WTC11 (cell line): ENCODE data around the gene ORM1. TPM values are rescaled to one million over a fixed set of nuclear protein-coding genes. Genes with fewer than 3 reads are reported as not detected.

ENCODE experiments used
- ATAC-seq: fragments of 200-7000 bp; cut with Tn5 transposase; 2 replicates; pipeline ENCODE4 v1.10.0; 2021; ENCODE audit warnings: mild to moderate bottlenecking, moderate library complexity
- CTCF ChIA-PET: fragments of 300-600 bp; sonication (Branson Sonifier 250); formaldehyde crosslinking; loops from one replicate; lab custom pipeline; 2021; ENCODE audit warnings: antibody characterized with exemption; lab: Charles Lee
- POLR2A ChIA-PET: fragments of 350-600 bp; sonication (Branson Sonifier 250); formaldehyde crosslinking; loops from one replicate; lab custom pipeline; 2021; ENCODE audit warnings: antibody characterized with exemption; lab: Charles Lee
- DNase-seq: peaks from one replicate; pipeline ENCODE4 v3.0.0; 2021; ENCODE audit warnings: low spot score
- H3K27ac Mint-ChIP-seq: 2 replicates; pipeline ENCODE4 v1.8.0; 2021; ENCODE audit warnings: mixed read lengths
- H3K27me3 Mint-ChIP-seq: 2 replicates; pipeline ENCODE4 v1.8.0; 2021; ENCODE audit warnings: low read depth, mild to moderate bottlenecking, moderate library complexity, mixed read lengths
- H3K36me3 Mint-ChIP-seq: 2 replicates; pipeline ENCODE4 v1.8.0; 2021; ENCODE audit warnings: mixed read lengths
- H3K4me1 Mint-ChIP-seq: 2 replicates; pipeline ENCODE4 v1.8.0; 2022; ENCODE audit warnings: mixed read lengths
- H3K4me3 Mint-ChIP-seq: 2 replicates; pipeline ENCODE4 v1.8.0; 2021; ENCODE audit warnings: mild to moderate bottlenecking, moderate library complexity, mixed read lengths
- H3K9me3 Mint-ChIP-seq: 2 replicates; pipeline ENCODE4 v1.8.0; 2021; ENCODE audit warnings: mixed read lengths
- CBFB ChIP-seq: sonication (generic); formaldehyde crosslinking; IDR thresholded peaks from 2 replicates; pipeline ENCODE4 v1.8.1; 2022; ENCODE audit warnings: mild to moderate bottlenecking, low read depth, missing genetic modification reagents
- ELF4 ChIP-seq: sonication (generic); formaldehyde crosslinking; IDR thresholded peaks from 2 replicates; pipeline ENCODE4 v1.8.1; 2022; ENCODE audit warnings: low read depth, mild to moderate bottlenecking, moderate library complexity, missing genetic modification reagents
- ESRRA ChIP-seq: sonication (generic); formaldehyde crosslinking; IDR thresholded peaks from 2 replicates; pipeline ENCODE4 v1.8.1; 2022; ENCODE audit warnings: mild to moderate bottlenecking, missing genetic modification reagents, borderline replicate concordance
- FOXK1 ChIP-seq: sonication (generic); formaldehyde crosslinking; IDR thresholded peaks from 2 replicates; pipeline ENCODE4 v1.8.0; 2022; ENCODE audit warnings: mild to moderate bottlenecking, moderate library complexity, missing genetic modification reagents
- SMAD4 ChIP-seq: sonication (generic); formaldehyde crosslinking; IDR thresholded peaks from 2 replicates; pipeline ENCODE4 v1.8.0; 2022; ENCODE audit warnings: mild to moderate bottlenecking, missing genetic modification reagents
- TP53 ChIP-seq: sonication (generic); formaldehyde crosslinking; IDR thresholded peaks from 2 replicates; pipeline ENCODE4 v1.8.1; 2023; ENCODE audit warnings: mild to moderate bottlenecking, missing genetic modification reagents
- ZNF138 ChIP-seq: sonication (generic); formaldehyde crosslinking; conservative IDR thresholded peaks from 2 replicates; pipeline ENCODE4 v1.8.1; 2022; ENCODE audit warnings: mild to moderate bottlenecking, moderate library complexity, missing genetic modification reagents
- ZNF317 ChIP-seq: sonication (generic); formaldehyde crosslinking; IDR thresholded peaks from 2 replicates; pipeline ENCODE4 v1.8.1; 2023; ENCODE audit warnings: low read depth, mild to moderate bottlenecking, moderate library complexity, missing genetic modification reagents, borderline replicate concordance
- ZNF423 ChIP-seq: fragments of 250-450 bp; sonication (Bioruptor Pico); IDR thresholded peaks from 2 replicates; pipeline ENCODE4 v2.1.2; 2022; ENCODE audit warnings: mild to moderate bottlenecking, moderate library complexity
- total RNA-seq: library from RNA; stranded (reverse); gene quantifications from 3 replicates; pipeline ENCODE4 v1.2.3, GENCODE V29; 2021
- TF ChIP-seq, protein P1 (sequence below): sonication (generic); formaldehyde crosslinking; IDR thresholded peaks from 2 replicates; pipeline ENCODE4 v1.8.0; 2022; ENCODE audit warnings: mild to moderate bottlenecking, missing genetic modification reagents
- TF ChIP-seq, protein P2 (sequence below): fragments of 250-450 bp; sonication (Bioruptor Pico); IDR thresholded peaks from 2 replicates; pipeline ENCODE4 v2.1.2; 2022; ENCODE audit warnings: mild to moderate bottlenecking, moderate library complexity
- TF ChIP-seq, protein P3 (sequence below): sonication (generic); formaldehyde crosslinking; conservative IDR thresholded peaks from 2 replicates; pipeline ENCODE4 v1.8.1; 2022; ENCODE audit warnings: mild to moderate bottlenecking, missing genetic modification reagents
- TF ChIP-seq, protein P4 (sequence below): sonication (generic); formaldehyde crosslinking; conservative IDR thresholded peaks from 2 replicates; pipeline ENCODE4 v1.8.1; 2023; ENCODE audit warnings: mild to moderate bottlenecking, low read depth, missing genetic modification reagents, moderate library complexity
- TF ChIP-seq, protein P5 (sequence below): sonication (generic); formaldehyde crosslinking; IDR thresholded peaks from 2 replicates; pipeline ENCODE4 v1.8.0; 2023; ENCODE audit warnings: missing genetic modification reagents
- TF ChIP-seq, protein P6 (sequence below): sonication (generic); formaldehyde crosslinking; IDR thresholded peaks from 2 replicates; pipeline ENCODE4 v1.8.1; 2022; ENCODE audit warnings: low read depth, mild to moderate bottlenecking, moderate library complexity, missing genetic modification reagents, borderline replicate concordance
- TF ChIP-seq, protein P7 (sequence below): sonication (generic); formaldehyde crosslinking; IDR thresholded peaks from 2 replicates; pipeline ENCODE4 v1.8.0; 2023; ENCODE audit warnings: missing genetic modification reagents, mild to moderate bottlenecking, borderline replicate concordance

Gene ORM1
- total RNA-seq, 1 experiment from 2014 or later: 3.9 TPM

DNA sequence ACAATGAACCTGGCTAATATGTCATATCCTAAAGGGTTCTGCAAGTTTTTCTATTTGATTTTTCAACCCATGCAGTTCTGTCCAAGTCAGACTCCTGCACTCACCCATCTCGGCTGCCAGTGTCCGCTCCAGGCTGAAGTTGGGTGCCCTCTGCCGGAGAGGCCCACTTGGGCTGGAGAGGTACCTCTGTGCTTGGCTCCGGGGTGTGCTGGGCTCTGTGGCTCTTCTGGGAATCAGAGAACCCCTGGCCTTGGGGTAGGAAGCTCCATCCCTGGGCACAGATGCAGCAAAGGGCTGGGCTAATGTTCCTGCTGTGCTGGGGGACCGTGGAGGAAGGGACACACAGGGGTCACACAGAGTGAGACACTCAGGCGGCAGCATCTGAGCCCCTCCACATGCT lies 32.9 kb downstream of the ORM1 start:
- CTCF ChIA-PET: no interaction called here
- Mint-ChIP-seq H3K27me3 (no peaks in the 10 kb centered on the region), H3K9me3 (no peaks in the 10 kb centered on the region), H3K36me3 (peaks cover 36% of the 10 kb centered on the region), H3K4me1 (no peaks in the 10 kb centered on the region)
- DNase-seq: no peak
- TF ChIP-seq, protein P1, sequence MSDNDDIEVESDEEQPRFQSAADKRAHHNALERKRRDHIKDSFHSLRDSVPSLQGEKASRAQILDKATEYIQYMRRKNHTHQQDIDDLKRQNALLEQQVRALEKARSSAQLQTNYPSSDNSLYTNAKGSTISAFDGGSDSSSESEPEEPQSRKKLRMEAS (CRISPR knock-in tag): no peak
- TF ChIP-seq ZNF138 (CRISPR knock-in tag) (no peak), TP53 (CRISPR knock-in tag) (no peak), ELF4 (CRISPR knock-in tag) (no peak), ZNF423 (CRISPR knock-in tag) (no peak), SMAD4 (CRISPR knock-in tag) (no peak), ESRRA (CRISPR knock-in tag) (no peak), ZNF317 (CRISPR knock-in tag) (no peak), CBFB (CRISPR knock-in tag) (no peak), FOXK1 (CRISPR knock-in tag) (no peak)
- TF ChIP-seq, protein P2, sequence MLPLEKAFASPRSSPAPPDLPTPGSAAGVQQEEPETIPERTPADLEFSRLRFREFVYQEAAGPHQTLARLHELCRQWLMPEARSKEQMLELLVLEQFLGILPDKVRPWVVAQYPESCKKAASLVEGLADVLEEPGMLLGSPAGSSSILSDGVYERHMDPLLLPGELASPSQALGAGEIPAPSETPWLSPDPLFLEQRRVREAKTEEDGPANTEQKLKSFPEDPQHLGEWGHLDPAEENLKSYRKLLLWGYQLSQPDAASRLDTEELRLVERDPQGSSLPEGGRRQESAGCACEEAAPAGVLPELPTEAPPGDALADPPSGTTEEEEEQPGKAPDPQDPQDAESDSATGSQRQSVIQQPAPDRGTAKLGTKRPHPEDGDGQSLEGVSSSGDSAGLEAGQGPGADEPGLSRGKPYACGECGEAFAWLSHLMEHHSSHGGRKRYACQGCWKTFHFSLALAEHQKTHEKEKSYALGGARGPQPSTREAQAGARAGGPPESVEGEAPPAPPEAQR (CRISPR knock-in tag): no peak
- TF ChIP-seq, protein P3, sequence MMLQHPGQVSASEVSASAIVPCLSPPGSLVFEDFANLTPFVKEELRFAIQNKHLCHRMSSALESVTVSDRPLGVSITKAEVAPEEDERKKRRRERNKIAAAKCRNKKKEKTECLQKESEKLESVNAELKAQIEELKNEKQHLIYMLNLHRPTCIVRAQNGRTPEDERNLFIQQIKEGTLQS: no peak
- TF ChIP-seq, protein P4, sequence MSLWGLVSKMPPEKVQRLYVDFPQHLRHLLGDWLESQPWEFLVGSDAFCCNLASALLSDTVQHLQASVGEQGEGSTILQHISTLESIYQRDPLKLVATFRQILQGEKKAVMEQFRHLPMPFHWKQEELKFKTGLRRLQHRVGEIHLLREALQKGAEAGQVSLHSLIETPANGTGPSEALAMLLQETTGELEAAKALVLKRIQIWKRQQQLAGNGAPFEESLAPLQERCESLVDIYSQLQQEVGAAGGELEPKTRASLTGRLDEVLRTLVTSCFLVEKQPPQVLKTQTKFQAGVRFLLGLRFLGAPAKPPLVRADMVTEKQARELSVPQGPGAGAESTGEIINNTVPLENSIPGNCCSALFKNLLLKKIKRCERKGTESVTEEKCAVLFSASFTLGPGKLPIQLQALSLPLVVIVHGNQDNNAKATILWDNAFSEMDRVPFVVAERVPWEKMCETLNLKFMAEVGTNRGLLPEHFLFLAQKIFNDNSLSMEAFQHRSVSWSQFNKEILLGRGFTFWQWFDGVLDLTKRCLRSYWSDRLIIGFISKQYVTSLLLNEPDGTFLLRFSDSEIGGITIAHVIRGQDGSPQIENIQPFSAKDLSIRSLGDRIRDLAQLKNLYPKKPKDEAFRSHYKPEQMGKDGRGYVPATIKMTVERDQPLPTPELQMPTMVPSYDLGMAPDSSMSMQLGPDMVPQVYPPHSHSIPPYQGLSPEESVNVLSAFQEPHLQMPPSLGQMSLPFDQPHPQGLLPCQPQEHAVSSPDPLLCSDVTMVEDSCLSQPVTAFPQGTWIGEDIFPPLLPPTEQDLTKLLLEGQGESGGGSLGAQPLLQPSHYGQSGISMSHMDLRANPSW: no peak
- TF ChIP-seq, protein P5, sequence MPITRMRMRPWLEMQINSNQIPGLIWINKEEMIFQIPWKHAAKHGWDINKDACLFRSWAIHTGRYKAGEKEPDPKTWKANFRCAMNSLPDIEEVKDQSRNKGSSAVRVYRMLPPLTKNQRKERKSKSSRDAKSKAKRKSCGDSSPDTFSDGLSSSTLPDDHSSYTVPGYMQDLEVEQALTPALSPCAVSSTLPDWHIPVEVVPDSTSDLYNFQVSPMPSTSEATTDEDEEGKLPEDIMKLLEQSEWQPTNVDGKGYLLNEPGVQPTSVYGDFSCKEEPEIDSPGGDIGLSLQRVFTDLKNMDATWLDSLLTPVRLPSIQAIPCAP (CRISPR knock-in tag): no peak
- TF ChIP-seq, protein P6, sequence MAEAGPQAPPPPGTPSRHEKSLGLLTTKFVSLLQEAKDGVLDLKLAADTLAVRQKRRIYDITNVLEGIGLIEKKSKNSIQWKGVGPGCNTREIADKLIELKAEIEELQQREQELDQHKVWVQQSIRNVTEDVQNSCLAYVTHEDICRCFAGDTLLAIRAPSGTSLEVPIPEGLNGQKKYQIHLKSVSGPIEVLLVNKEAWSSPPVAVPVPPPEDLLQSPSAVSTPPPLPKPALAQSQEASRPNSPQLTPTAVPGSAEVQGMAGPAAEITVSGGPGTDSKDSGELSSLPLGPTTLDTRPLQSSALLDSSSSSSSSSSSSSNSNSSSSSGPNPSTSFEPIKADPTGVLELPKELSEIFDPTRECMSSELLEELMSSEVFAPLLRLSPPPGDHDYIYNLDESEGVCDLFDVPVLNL (CRISPR knock-in tag): no peak
- TF ChIP-seq, protein P7, sequence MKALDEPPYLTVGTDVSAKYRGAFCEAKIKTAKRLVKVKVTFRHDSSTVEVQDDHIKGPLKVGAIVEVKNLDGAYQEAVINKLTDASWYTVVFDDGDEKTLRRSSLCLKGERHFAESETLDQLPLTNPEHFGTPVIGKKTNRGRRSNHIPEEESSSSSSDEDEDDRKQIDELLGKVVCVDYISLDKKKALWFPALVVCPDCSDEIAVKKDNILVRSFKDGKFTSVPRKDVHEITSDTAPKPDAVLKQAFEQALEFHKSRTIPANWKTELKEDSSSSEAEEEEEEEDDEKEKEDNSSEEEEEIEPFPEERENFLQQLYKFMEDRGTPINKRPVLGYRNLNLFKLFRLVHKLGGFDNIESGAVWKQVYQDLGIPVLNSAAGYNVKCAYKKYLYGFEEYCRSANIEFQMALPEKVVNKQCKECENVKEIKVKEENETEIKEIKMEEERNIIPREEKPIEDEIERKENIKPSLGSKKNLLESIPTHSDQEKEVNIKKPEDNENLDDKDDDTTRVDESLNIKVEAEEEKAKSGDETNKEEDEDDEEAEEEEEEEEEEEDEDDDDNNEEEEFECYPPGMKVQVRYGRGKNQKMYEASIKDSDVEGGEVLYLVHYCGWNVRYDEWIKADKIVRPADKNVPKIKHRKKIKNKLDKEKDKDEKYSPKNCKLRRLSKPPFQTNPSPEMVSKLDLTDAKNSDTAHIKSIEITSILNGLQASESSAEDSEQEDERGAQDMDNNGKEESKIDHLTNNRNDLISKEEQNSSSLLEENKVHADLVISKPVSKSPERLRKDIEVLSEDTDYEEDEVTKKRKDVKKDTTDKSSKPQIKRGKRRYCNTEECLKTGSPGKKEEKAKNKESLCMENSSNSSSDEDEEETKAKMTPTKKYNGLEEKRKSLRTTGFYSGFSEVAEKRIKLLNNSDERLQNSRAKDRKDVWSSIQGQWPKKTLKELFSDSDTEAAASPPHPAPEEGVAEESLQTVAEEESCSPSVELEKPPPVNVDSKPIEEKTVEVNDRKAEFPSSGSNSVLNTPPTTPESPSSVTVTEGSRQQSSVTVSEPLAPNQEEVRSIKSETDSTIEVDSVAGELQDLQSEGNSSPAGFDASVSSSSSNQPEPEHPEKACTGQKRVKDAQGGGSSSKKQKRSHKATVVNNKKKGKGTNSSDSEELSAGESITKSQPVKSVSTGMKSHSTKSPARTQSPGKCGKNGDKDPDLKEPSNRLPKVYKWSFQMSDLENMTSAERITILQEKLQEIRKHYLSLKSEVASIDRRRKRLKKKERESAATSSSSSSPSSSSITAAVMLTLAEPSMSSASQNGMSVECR (CRISPR knock-in tag): no peak
- TF ChIP-seq, all 79 proteins: peak for 0
- ATAC-seq: no peak
- POLR2A ChIA-PET: no interaction called here
- H3K27ac Mint-ChIP-seq: no peak overlapping the region
- H3K4me3 Mint-ChIP-seq: no peak overlapping the region
